ENCODE data around the gene PELI1.

PELI1 gene

DNA sequence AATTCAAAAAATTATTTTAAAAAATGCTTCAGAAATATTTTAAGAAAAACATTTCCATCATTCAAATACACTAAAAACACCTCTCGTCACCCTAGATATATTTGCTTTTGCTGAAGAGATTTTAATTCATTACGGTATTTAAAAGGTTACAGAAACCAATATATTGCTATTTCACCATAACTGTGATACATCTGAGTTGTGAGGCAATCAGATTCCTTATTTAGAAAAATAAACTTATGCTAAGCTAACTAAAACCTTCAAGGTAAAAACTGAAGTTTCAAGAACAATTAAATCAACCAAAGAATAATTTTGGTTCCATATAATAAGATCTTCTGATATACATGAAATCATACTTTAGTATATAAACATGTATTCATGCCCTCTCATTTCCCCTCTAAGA lies 32.8 kb downstream of the PELI1 start:
- TF ChIP-seq, protein P1, sequence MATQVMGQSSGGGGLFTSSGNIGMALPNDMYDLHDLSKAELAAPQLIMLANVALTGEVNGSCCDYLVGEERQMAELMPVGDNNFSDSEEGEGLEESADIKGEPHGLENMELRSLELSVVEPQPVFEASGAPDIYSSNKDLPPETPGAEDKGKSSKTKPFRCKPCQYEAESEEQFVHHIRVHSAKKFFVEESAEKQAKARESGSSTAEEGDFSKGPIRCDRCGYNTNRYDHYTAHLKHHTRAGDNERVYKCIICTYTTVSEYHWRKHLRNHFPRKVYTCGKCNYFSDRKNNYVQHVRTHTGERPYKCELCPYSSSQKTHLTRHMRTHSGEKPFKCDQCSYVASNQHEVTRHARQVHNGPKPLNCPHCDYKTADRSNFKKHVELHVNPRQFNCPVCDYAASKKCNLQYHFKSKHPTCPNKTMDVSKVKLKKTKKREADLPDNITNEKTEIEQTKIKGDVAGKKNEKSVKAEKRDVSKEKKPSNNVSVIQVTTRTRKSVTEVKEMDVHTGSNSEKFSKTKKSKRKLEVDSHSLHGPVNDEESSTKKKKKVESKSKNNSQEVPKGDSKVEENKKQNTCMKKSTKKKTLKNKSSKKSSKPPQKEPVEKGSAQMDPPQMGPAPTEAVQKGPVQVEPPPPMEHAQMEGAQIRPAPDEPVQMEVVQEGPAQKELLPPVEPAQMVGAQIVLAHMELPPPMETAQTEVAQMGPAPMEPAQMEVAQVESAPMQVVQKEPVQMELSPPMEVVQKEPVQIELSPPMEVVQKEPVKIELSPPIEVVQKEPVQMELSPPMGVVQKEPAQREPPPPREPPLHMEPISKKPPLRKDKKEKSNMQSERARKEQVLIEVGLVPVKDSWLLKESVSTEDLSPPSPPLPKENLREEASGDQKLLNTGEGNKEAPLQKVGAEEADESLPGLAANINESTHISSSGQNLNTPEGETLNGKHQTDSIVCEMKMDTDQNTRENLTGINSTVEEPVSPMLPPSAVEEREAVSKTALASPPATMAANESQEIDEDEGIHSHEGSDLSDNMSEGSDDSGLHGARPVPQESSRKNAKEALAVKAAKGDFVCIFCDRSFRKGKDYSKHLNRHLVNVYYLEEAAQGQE (IDR thresholded peaks at IDR 0.05; ENCODE audit: insufficient read depth in 1 of 2, low read depth in 2 of 2, low read length in 2 of 2) = no peak
- no peak for TF ChIP-seq SIN3A (IDR thresholded peaks at IDR 0.05; ENCODE audit: borderline replicate concordance, insufficient read depth, low read length)
- TF ChIP-seq POLR2AphosphoS5 (IDR thresholded peaks at IDR 0.05; ENCODE audit: low read depth, low read length) = no peak
- no peak for TF ChIP-seq FOXP2 (optimal IDR thresholded peaks at IDR 0.05; ENCODE audit: borderline replicate concordance, extremely low read depth, extremely low read length, insufficient read depth)
- no peak for TF ChIP-seq TAF1 (IDR thresholded peaks at IDR 0.05; ENCODE audit: borderline replicate concordance, insufficient read depth, low read length)

DNA sequence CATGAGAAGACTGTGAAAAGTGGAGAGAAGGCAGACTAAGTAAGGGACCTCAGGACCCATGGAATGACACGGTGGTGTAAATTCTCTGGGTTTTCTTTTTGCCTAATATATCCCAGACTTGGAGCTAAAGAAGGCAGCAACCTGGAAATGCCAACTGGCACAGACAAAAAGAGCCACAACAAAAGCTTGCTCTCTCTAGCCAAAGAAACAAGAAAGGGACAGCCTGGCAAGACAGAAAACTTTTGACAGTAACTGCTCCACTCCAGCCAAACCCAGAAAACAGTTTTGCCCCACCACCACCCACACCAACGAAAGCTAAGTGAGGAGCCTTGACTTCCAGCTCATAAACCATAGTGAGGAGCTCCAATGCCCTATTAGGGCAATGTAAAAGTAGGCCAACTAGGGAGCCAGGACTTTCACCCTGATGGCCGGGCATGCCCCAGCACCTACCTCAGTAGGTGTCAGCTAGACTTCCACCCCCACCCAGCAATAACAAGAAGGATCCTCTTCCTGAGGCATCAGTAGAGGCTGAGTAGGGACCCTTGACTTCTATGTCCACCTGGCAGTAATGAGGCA lies 35.5 kb downstream of the PELI1 start:
- TF ChIP-seq FOXP2 (optimal IDR thresholded peaks at IDR 0.05; ENCODE audit: borderline replicate concordance, extremely low read depth, extremely low read length, insufficient read depth) (no peak), POLR2AphosphoS5 (IDR thresholded peaks at IDR 0.05; ENCODE audit: low read depth, low read length) (no peak)

- TF ChIP-seq FOXP2 (optimal IDR thresholded peaks at IDR 0.05; ENCODE audit: borderline replicate concordance, extremely low read depth, extremely low read length, insufficient read depth) (no peak), POLR2AphosphoS5 (IDR thresholded peaks at IDR 0.05; ENCODE audit: low read depth, low read length) (no peak), TAF1 (IDR thresholded peaks at IDR 0.05; ENCODE audit: borderline replicate concordance, insufficient read depth, low read length) (no peak), SIN3A (IDR thresholded peaks at IDR 0.05; ENCODE audit: borderline replicate concordance, insufficient read depth, low read length) (no peak)
- TF ChIP-seq, protein P1 (IDR thresholded peaks at IDR 0.05; ENCODE audit: insufficient read depth in 1 of 2, low read depth in 2 of 2, low read length in 2 of 2) = no peak
These were observed 37.7 kb downstream of the PELI1 start for GRCh38 chr2:64106481-64106880.

GRCh38 chr2:64105670-64106461 lies 38.4 kb downstream of the PELI1 start:
- TF ChIP-seq FOXP2 (optimal IDR thresholded peaks at IDR 0.05; ENCODE audit: borderline replicate concordance, extremely low read depth, extremely low read length, insufficient read depth) (no peak), TAF1 (IDR thresholded peaks at IDR 0.05; ENCODE audit: borderline replicate concordance, insufficient read depth, low read length) (no peak), POLR2AphosphoS5 (IDR thresholded peaks at IDR 0.05; ENCODE audit: low read depth, low read length) (no peak), SIN3A (IDR thresholded peaks at IDR 0.05; ENCODE audit: borderline replicate concordance, insufficient read depth, low read length) (no peak)
- TF ChIP-seq, protein P1 (IDR thresholded peaks at IDR 0.05; ENCODE audit: insufficient read depth in 1 of 2, low read depth in 2 of 2, low read length in 2 of 2) = no peak

GRCh38 chr2:64104933-64105332 lies 39.3 kb downstream of the PELI1 start:
- TF ChIP-seq, protein P1 (IDR thresholded peaks at IDR 0.05; ENCODE audit: insufficient read depth in 1 of 2, low read depth in 2 of 2, low read length in 2 of 2) = no peak
- TF ChIP-seq TAF1 (IDR thresholded peaks at IDR 0.05; ENCODE audit: borderline replicate concordance, insufficient read depth, low read length) (no peak), SIN3A (IDR thresholded peaks at IDR 0.05; ENCODE audit: borderline replicate concordance, insufficient read depth, low read length) (no peak), FOXP2 (optimal IDR thresholded peaks at IDR 0.05; ENCODE audit: borderline replicate concordance, extremely low read depth, extremely low read length, insufficient read depth) (no peak), POLR2AphosphoS5 (IDR thresholded peaks at IDR 0.05; ENCODE audit: low read depth, low read length) (no peak)

Measured in PFSK-1 (cell line).